Astrocyte (in vitro differentiated cells and primary cell): ENCODE results near the gene LZTR1. TPM values are rescaled to one million over a fixed set of nuclear protein-coding genes. Genes with fewer than 3 reads are reported as not detected.

Source experiments
- DNase-seq: peaks from one replicate; pipeline ENCODE4 v3.0.0-alpha.2; 2010; ENCODE audit warnings: low read depth
- FAIRE-seq: peaks from 2 replicates; lab custom pipeline; 2011; peaks lifted over from hg19 to GRCh38; lab: Jason Lieb, UNC
- H2AFZ ChIP-seq: 2 replicates; pipeline ENCODE4 v1.6.0; 2012; ENCODE audit warnings: low read depth, low read length, inconsistent platforms
- H3K27ac ChIP-seq: 2 replicates; pipeline ENCODE4 v1.5.1; 2011; ENCODE audit warnings: low read depth, low read length, inconsistent platforms
- H3K27me3 ChIP-seq: 2 replicates; pipeline ENCODE4 v1.6.0; 2011; ENCODE audit warnings: low read length, inconsistent platforms; ENCODE audit not compliant: insufficient read depth
- H3K36me3 ChIP-seq: 2 replicates; pipeline ENCODE4 v1.5.1; 2011; ENCODE audit warnings: low read length, inconsistent platforms; ENCODE audit not compliant: insufficient read depth
- H3K4me1 ChIP-seq: 2 replicates; pipeline ENCODE4 v1.5.1; 2011; ENCODE audit warnings: low read length, inconsistent platforms; ENCODE audit not compliant: insufficient read depth
- H3K4me2 ChIP-seq: 2 replicates; pipeline ENCODE4 v1.6.0; 2012; ENCODE audit warnings: low read length, inconsistent platforms
- H3K4me3 ChIP-seq: 2 replicates; pipeline ENCODE4 v1.5.1; 2011; ENCODE audit warnings: low read depth, mild to moderate bottlenecking, low read length, inconsistent platforms; ENCODE audit not compliant: insufficient read depth
- H3K79me2 ChIP-seq: 2 replicates; pipeline ENCODE4 v1.6.0; 2012; ENCODE audit warnings: mild to moderate bottlenecking, low read length, inconsistent platforms; ENCODE audit not compliant: insufficient read depth
- H3K9ac ChIP-seq: 2 replicates; pipeline ENCODE4 v1.6.0; 2012; ENCODE audit warnings: mild to moderate bottlenecking, low read length, inconsistent platforms
- H3K9me3 ChIP-seq: 2 replicates; pipeline ENCODE4 v1.5.1; 2012; ENCODE audit warnings: low read depth, mild to moderate bottlenecking, low read length, inconsistent platforms; ENCODE audit not compliant: insufficient read depth
- H4K20me1 ChIP-seq: 2 replicates; pipeline ENCODE4 v1.6.0; 2012; ENCODE audit warnings: low read length, inconsistent platforms; ENCODE audit not compliant: insufficient read depth
- H3K27ac Mint-ChIP-seq: one replicate; pipeline ENCODE4 v1.8.0; 2021; ENCODE audit warnings: mild to moderate bottlenecking, mixed read lengths; ENCODE audit not compliant: unreplicated experiment
- H3K27me3 Mint-ChIP-seq: one replicate; pipeline ENCODE4 v1.8.0; 2021; ENCODE audit warnings: low read depth, mixed read lengths; ENCODE audit not compliant: unreplicated experiment
- H3K36me3 Mint-ChIP-seq: one replicate; pipeline ENCODE4 v1.8.0; 2021; ENCODE audit warnings: low read depth, mixed read lengths; ENCODE audit not compliant: unreplicated experiment
- H3K4me1 Mint-ChIP-seq: one replicate; pipeline ENCODE4 v1.8.0; 2021; ENCODE audit warnings: low read depth, mixed read lengths; ENCODE audit not compliant: unreplicated experiment
- H3K4me3 Mint-ChIP-seq: one replicate; pipeline ENCODE4 v1.8.0; 2021; ENCODE audit warnings: mild to moderate bottlenecking, moderate library complexity, mixed read lengths; ENCODE audit not compliant: unreplicated experiment
- H3K9me3 Mint-ChIP-seq: one replicate; pipeline ENCODE4 v1.8.0; 2021; ENCODE audit warnings: mild to moderate bottlenecking, mixed read lengths; ENCODE audit not compliant: unreplicated experiment
- CTCF ChIP-seq: IDR thresholded peaks from 2 replicates; pipeline ENCODE4 v1.5.1; 2011; ENCODE audit warnings: low read depth, mild to moderate bottlenecking, inconsistent platforms, low read length, moderate library complexity; ENCODE audit not compliant: insufficient read depth
- EZH2 ChIP-seq: IDR thresholded peaks from 2 replicates; pipeline ENCODE4 v1.6.1; 2012; ENCODE audit warnings: mild to moderate bottlenecking, low read length, inconsistent platforms; ENCODE audit not compliant: insufficient read depth
- total RNA-seq: library from RNA; stranded (reverse); gene quantifications from 2 replicates; pipeline ENCODE4 v1.2.1, GENCODE V29; 2021

The LZTR1 gene
- total RNA-seq, 1 donor from 2014 or later, result 62.0 TPM

- Histone ChIP-seq H3K27me3 (no peaks in the 10 kb centered on the region), H3K9me3 (no peaks in the 10 kb centered on the region), H3K79me2 (no peaks in the 10 kb centered on the region), H2AFZ (no peak overlapping the region), H3K4me3 (no peak overlapping the region), H3K9ac (no peak overlapping the region), H3K4me2 (peak overlapping the region; percentile 88), H3K36me3 (no peaks in the 10 kb centered on the region), H3K4me1 (peaks cover 21% of the 10 kb centered on the region), H3K27ac (no peak overlapping the region), H4K20me1 (no peaks in the 10 kb centered on the region)
- no peak for DNase-seq
- Mint-ChIP-seq H3K4me3 (peak overlapping the region; percentile 34), H3K9me3 (peaks cover 8% of the 10 kb centered on the region), H3K27ac (no peak overlapping the region), H3K36me3 (peaks cover 3% of the 10 kb centered on the region), H3K4me1 (peaks cover 8% of the 10 kb centered on the region), H3K27me3 (peaks cover 23% of the 10 kb centered on the region)
- TF ChIP-seq EZH2, result no peak
- TF ChIP-seq CTCF, result no peak
- no peak for FAIRE-seq
Observed at GRCh38 chr22:21015466-21016006, 33.4 kb downstream of the LZTR1 start.

- FAIRE-seq, result no peak
- Histone ChIP-seq H3K9ac (no peak overlapping the region), H3K4me3 (no peak overlapping the region), H3K4me1 (peaks cover 21% of the 10 kb centered on the region), H4K20me1 (no peaks in the 10 kb centered on the region), H3K9me3 (no peaks in the 10 kb centered on the region), H3K36me3 (no peaks in the 10 kb centered on the region), H2AFZ (no peak overlapping the region), H3K27me3 (no peaks in the 10 kb centered on the region), H3K4me2 (no peak overlapping the region), H3K27ac (no peak overlapping the region), H3K79me2 (no peaks in the 10 kb centered on the region)
- Mint-ChIP-seq H3K27me3 (peaks cover 26% of the 10 kb centered on the region), H3K36me3 (peaks cover 3% of the 10 kb centered on the region), H3K9me3 (peaks cover 8% of the 10 kb centered on the region), H3K4me3 (peak overlapping the region; percentile 40), H3K4me1 (peaks cover 8% of the 10 kb centered on the region), H3K27ac (peak overlapping the region; percentile 77)
- DNase-seq, result no peak
- no peak for TF ChIP-seq EZH2
- no peak for TF ChIP-seq CTCF
Observed at GRCh38 chr22:21016644-21017420, 34.7 kb downstream of the LZTR1 start.

GRCh38 chr22:21018314-21018713, 36.2 kb downstream of the LZTR1 start:
- Mint-ChIP-seq H3K36me3 (peaks cover 3% of the 10 kb centered on the region), H3K4me1 (peaks cover 8% of the 10 kb centered on the region), H3K9me3 (peaks cover 8% of the 10 kb centered on the region), H3K4me3 (no peak overlapping the region), H3K27me3 (peaks cover 29% of the 10 kb centered on the region), H3K27ac (no peak overlapping the region)
- Histone ChIP-seq H3K9me3 (no peaks in the 10 kb centered on the region), H3K9ac (no peak overlapping the region), H3K27me3 (no peaks in the 10 kb centered on the region), H3K79me2 (no peaks in the 10 kb centered on the region), H3K4me3 (no peak overlapping the region), H3K4me1 (peaks cover 21% of the 10 kb centered on the region), H3K4me2 (no peak overlapping the region), H3K36me3 (no peaks in the 10 kb centered on the region), H4K20me1 (no peaks in the 10 kb centered on the region), H2AFZ (no peak overlapping the region), H3K27ac (no peak overlapping the region)
- FAIRE-seq, result no peak
- no peak for DNase-seq
- TF ChIP-seq CTCF (no peak), EZH2 (no peak)
